Thoracic aorta (tissue), 2 donors: Measurements from ENCODE around the gene MMP3. TPM values are rescaled to one million over a fixed set of nuclear protein-coding genes. Genes with fewer than 3 reads are reported as not detected.

Experiments used
- ATAC-seq: fragments of 150-250 bp; one replicate; pipeline ENCODE4 v1.8.0; 2017; ENCODE audit warnings: low read depth; ENCODE audit not compliant: insufficient number of reproducible peaks, low FRiP score
- DNase-seq: peaks from one replicate; pipeline ENCODE4 v3.0.0-alpha.2; 2020; ENCODE audit warnings: low spot score
- H3K27ac ChIP-seq, 2 donors: fragments of 200-600 bp; sonication (generic); 1 replicate in 1 of 2; 2 replicates in 1 of 2; pipeline ENCODE4 v1.5.1; 2016; ENCODE audit warnings: mild to moderate bottlenecking in 2 of 2, moderate library complexity in 2 of 2
- H3K27me3 ChIP-seq: fragments of 200-600 bp; sonication (generic); replicated peaks from 2 replicates; pipeline ENCODE4 v1.6.0; 2016; ENCODE audit warnings: mild to moderate bottlenecking; ENCODE audit not compliant: insufficient read depth
- H3K36me3 ChIP-seq: fragments of 200-600 bp; sonication (generic); one replicate; pipeline ENCODE4 v1.5.1; 2016
- H3K4me1 ChIP-seq, 2 donors: fragments of 200-600 bp; sonication (generic); 1 replicate in 1 of 2; 2 replicates in 1 of 2; pipeline versions ENCODE4 v1.5.1 to v1.6.0; 2016; ENCODE audit warnings: low read depth in 2 of 2, mild to moderate bottlenecking in 1 of 2; ENCODE audit not compliant: control insufficient read depth in 1 of 2
- H3K4me3 ChIP-seq: fragments of 200-600 bp; sonication (generic); 2 replicates; pipeline ENCODE4 v1.5.1; 2016; ENCODE audit warnings: mild to moderate bottlenecking
- H3K9me3 ChIP-seq: fragments of 200-600 bp; sonication (generic); 2 replicates; pipeline ENCODE4 v1.5.1; 2016
- CTCF ChIP-seq: fragments of 200-600 bp; sonication (generic); IDR thresholded peaks from one replicate; pipeline ENCODE4 v1.5.1; 2019; ENCODE audit warnings: antibody characterized with exemption
- total RNA-seq, 2 donors: library from RNA; depleted of rRNA; stranded (reverse); fragments of >200 nt; gene quantifications; one replicate each; pipeline versions ENCODE4 v1.1.0 to v1.2.3, GENCODE V29; 2016

Gene MMP3
- total RNA-seq, 2 donors from 2014 or later = 4.2 to 8.9 TPM

- H3K27ac ChIP-seq = no peak overlapping the region
These were observed 7.0 kb downstream of the MMP3 start for GRCh38 chr11:102836290-102836875.

GRCh38 chr11:102833731-102834130, 9.7 kb downstream of the MMP3 start:
- no peak for TF ChIP-seq CTCF
- no peak for ATAC-seq
- no peak for DNase-seq
- Histone ChIP-seq H3K27ac (no peak overlapping the region), H3K4me3 (no peak overlapping the region), H3K36me3 (no peaks in the 10 kb centered on the region), H3K27me3 (no peaks in the 10 kb centered on the region), H3K4me1 (no peaks in the 10 kb centered on the region), H3K9me3 (no peaks in the 10 kb centered on the region)

More at GRCh38 chr11:102836290-102836875, 7.0 kb downstream of the MMP3 start:
- ATAC-seq (no peak), DNase-seq (no peak)
- Histone ChIP-seq H3K36me3 (no peaks in the 10 kb centered on the region), H3K4me1 (no peaks in the 10 kb centered on the region), H3K9me3 (no peaks in the 10 kb centered on the region), H3K4me3 (no peak overlapping the region), H3K27me3 (no peaks in the 10 kb centered on the region)
- no peak for TF ChIP-seq CTCF

GRCh38 chr11:102832612-102833011, 10.8 kb downstream of the MMP3 start:
- H3K4me1 ChIP-seq = no peaks in the 10 kb centered on the region
- H3K36me3 ChIP-seq = no peaks in the 10 kb centered on the region
- H3K4me3 ChIP-seq = no peak overlapping the region
- H3K9me3 ChIP-seq = no peaks in the 10 kb centered on the region
- DNase-seq (no peak), ATAC-seq (no peak)
- H3K27me3 ChIP-seq = no peaks in the 10 kb centered on the region
- no peak overlapping the region for H3K27ac ChIP-seq
- no peak for TF ChIP-seq CTCF

GRCh38 chr11:102831489-102832440, 11.6 kb downstream of the MMP3 start:
- peak; percentile 11 for TF ChIP-seq CTCF
- Histone ChIP-seq H3K9me3 (no peaks in the 10 kb centered on the region), H3K27me3 (no peaks in the 10 kb centered on the region), H3K27ac (no peak overlapping the region), H3K4me1 (no peaks in the 10 kb centered on the region), H3K4me3 (peak overlapping the region; percentile 63), H3K36me3 (no peaks in the 10 kb centered on the region)
- DNase-seq (no peak), ATAC-seq (no peak)

- Histone ChIP-seq H3K4me1 (no peaks in the 10 kb centered on the region), H3K36me3 (no peaks in the 10 kb centered on the region), H3K9me3 (no peaks in the 10 kb centered on the region), H3K27ac (no peak overlapping the region), H3K4me3 (no peak overlapping the region), H3K27me3 (no peaks in the 10 kb centered on the region)
- TF ChIP-seq CTCF = no peak
- ATAC-seq = no peak
- no peak for DNase-seq
These were observed 12.3 kb downstream of the MMP3 start for GRCh38 chr11:102831128-102831488.
